HL-60 (cell line): ENCODE results near the gene ZNF587.

Experiments used
- CTCF ChIP-seq: IDR thresholded peaks from one replicate; pipeline ENCODE4 v1.5.1; 2011; ENCODE audit warnings: low read length, control low read depth, inconsistent platforms; ENCODE audit not compliant: insufficient read depth
- GABPA ChIP-seq: IDR thresholded peaks from 2 replicates; pipeline ENCODE4 v1.6.1; 2012; ENCODE audit warnings: low read depth
- POLR2AphosphoS5 ChIP-seq: IDR thresholded peaks from 2 replicates; pipeline ENCODE4 v1.6.1; 2012; ENCODE audit warnings: low read depth
- REST ChIP-seq: IDR thresholded peaks from 2 replicates; pipeline ENCODE4 v1.6.1; 2012; ENCODE audit warnings: low read depth; ENCODE audit not compliant: insufficient replicate concordance

GRCh38 chr19:57900311-57900710 lies 50.7 kb downstream of the ZNF587 start:
- TF ChIP-seq CTCF (no peak), REST (no peak), POLR2AphosphoS5 (no peak), GABPA (no peak)
